Liver (tissue), 9 donors: ENCODE results near the gene TIAM2. TPM values are rescaled to one million over a fixed set of nuclear protein-coding genes. Genes with fewer than 3 reads are reported as not detected.

Experiments used
- DNase-seq: peaks from one replicate; pipeline ENCODE4 v3.0.0-alpha.2; 2017; ENCODE audit warnings: low spot score
- H3K27ac ChIP-seq, 2 donors: one replicate each; pipeline ENCODE4 v1.7.0; 2013; ENCODE audit warnings: inconsistent platforms in 2 of 2, low read length in 2 of 2, control low read depth in 1 of 2, low read depth in 1 of 2, mild to moderate bottlenecking in 1 of 2
- H3K27me3 ChIP-seq, 4 donors: one replicate each; pipeline versions ENCODE4 v1.6.1 to v1.7.0; 2013; ENCODE audit warnings: low read length in 3 of 4, inconsistent platforms in 1 of 4, mild to moderate bottlenecking in 1 of 4, moderate library complexity in 1 of 4; ENCODE audit not compliant: control insufficient read depth in 4 of 4, insufficient read depth in 4 of 4
- H3K36me3 ChIP-seq, 4 donors: one replicate each; pipeline versions ENCODE4 v1.6.1 to v1.7.0; 2013; ENCODE audit warnings: low read length in 3 of 4, mild to moderate bottlenecking in 3 of 4, low read depth in 1 of 4, moderate library complexity in 1 of 4; ENCODE audit not compliant: control insufficient read depth in 4 of 4, insufficient read depth in 3 of 4
- H3K4me1 ChIP-seq, 4 donors: one replicate each; pipeline versions ENCODE4 v1.6.1 to v1.7.0; 2013; ENCODE audit warnings: low read length in 3 of 4, mild to moderate bottlenecking in 3 of 4, moderate library complexity in 1 of 4; ENCODE audit not compliant: control insufficient read depth in 4 of 4, insufficient read depth in 4 of 4
- H3K4me3 ChIP-seq, 3 donors: one replicate each; pipeline versions ENCODE4 v1.6.1 to v1.7.0; 2013; ENCODE audit warnings: low read length in 3 of 3, control low read depth in 1 of 3, low read depth in 1 of 3, mild to moderate bottlenecking in 1 of 3
- H3K9ac ChIP-seq, 2 donors: one replicate each; pipeline ENCODE4 v1.7.0; 2013; ENCODE audit warnings: low read length in 2 of 2, mild to moderate bottlenecking in 2 of 2, moderate library complexity in 2 of 2, control low read depth in 1 of 2, low read depth in 1 of 2
- H3K9me3 ChIP-seq, 4 donors: one replicate each; pipeline versions ENCODE4 v1.6.1 to v1.7.0; 2013; ENCODE audit warnings: low read length in 3 of 4; ENCODE audit not compliant: control insufficient read depth in 4 of 4
- EGR1 ChIP-seq, 2 donors: IDR thresholded peaks; 2 replicates each; pipeline ENCODE4 v1.6.1; 2016 to 2018; ENCODE audit warnings: antibody characterized with exemption in 2 of 2, low read depth in 2 of 2
- FOXA1 ChIP-seq: IDR thresholded peaks from 2 replicates; pipeline ENCODE4 v1.6.1; 2016; ENCODE audit warnings: antibody characterized with exemption
- FOXA2 ChIP-seq: IDR thresholded peaks from 2 replicates; pipeline ENCODE4 v1.6.1; 2016; ENCODE audit warnings: antibody characterized with exemption
- GABPA ChIP-seq, 2 donors: IDR thresholded peaks in 1 of 2; conservative IDR thresholded peaks in 1 of 2; 2 replicates each; pipeline ENCODE4 v1.6.1; 2016; ENCODE audit warnings: antibody characterized with exemption in 2 of 2, mild to moderate bottlenecking in 1 of 2, moderate library complexity in 1 of 2
- HNF4A ChIP-seq, 2 donors: conservative IDR thresholded peaks; 2 replicates each; pipeline ENCODE4 v1.6.1; 2016; ENCODE audit warnings: antibody characterized with exemption in 2 of 2, mild to moderate bottlenecking in 2 of 2
- HNF4G ChIP-seq: IDR thresholded peaks from 2 replicates; pipeline ENCODE4 v1.6.1; 2016; ENCODE audit warnings: antibody characterized with exemption
- JUND ChIP-seq, 2 donors: IDR thresholded peaks; 2 replicates each; pipeline ENCODE4 v1.6.1; 2016; ENCODE audit warnings: antibody characterized with exemption in 2 of 2
- NR2F2 ChIP-seq: IDR thresholded peaks from 2 replicates; pipeline ENCODE4 v1.6.1; 2016; ENCODE audit warnings: antibody characterized with exemption
- RAD21 ChIP-seq, 2 donors: IDR thresholded peaks; 2 replicates each; pipeline ENCODE4 v1.6.1; 2016; ENCODE audit warnings: antibody characterized with exemption in 2 of 2, mild to moderate bottlenecking in 2 of 2
- RXRA ChIP-seq, 2 donors: IDR thresholded peaks; 2 replicates each; pipeline ENCODE4 v1.6.1; 2017 to 2018; ENCODE audit warnings: antibody characterized with exemption in 2 of 2, mild to moderate bottlenecking in 1 of 2
- SP1 ChIP-seq: IDR thresholded peaks from 2 replicates; pipeline ENCODE4 v1.6.1; 2018; ENCODE audit warnings: antibody characterized with exemption, mild to moderate bottlenecking
- TAF1 ChIP-seq: conservative IDR thresholded peaks from 2 replicates; pipeline ENCODE4 v1.6.1; 2016; ENCODE audit warnings: antibody characterized with exemption, mild to moderate bottlenecking
- YY1 ChIP-seq: IDR thresholded peaks from 2 replicates; pipeline ENCODE4 v1.6.1; 2016; ENCODE audit warnings: antibody characterized with exemption, mild to moderate bottlenecking
- WGBS: extraction: QIAGEN DNeasy Blood & Tissue Kit; methylation state at CpG from one replicate; pipeline ENCODE4 v1.1.7; 2013; 5-methylcytosine and 5-hydroxymethylcytosine counted together
- polyA plus RNA-seq, 2 donors: library from polyadenylated mRNA; stranded (reverse) in 1 of 2; unstranded in 1 of 2; fragments of 200-250 nt in 1 of 2; fragments of >200 nt in 1 of 2; fragmentation: Nextera tagmentation in 1 of 2; extraction: Ambion mirVana in 1 of 2; gene quantifications; one replicate each; pipeline versions ENCODE4 v1.2.1 to v1.2.3, GENCODE V29; 2013 to 2015
- total RNA-seq, 2 donors: library from RNA; depleted of rRNA; stranded (reverse); fragments of >200 nt; gene quantifications; one replicate each; pipeline ENCODE4 v1.2.3, GENCODE V29; 2014
- TF ChIP-seq, protein P1 (sequence below): IDR thresholded peaks from 2 replicates; pipeline ENCODE4 v1.6.1; 2016; ENCODE audit warnings: antibody characterized with exemption
- TF ChIP-seq, protein P2 (sequence below): IDR thresholded peaks from 2 replicates; pipeline ENCODE4 v1.6.1; 2016; ENCODE audit warnings: antibody characterized with exemption
- TF ChIP-seq, protein P3 (sequence below): fragments of 150-350 bp; IDR thresholded peaks from 2 replicates; pipeline ENCODE4 v1.5.1; 2017; ENCODE audit warnings: improper control_type of control experiment, low read depth, low read length; ENCODE audit not compliant: missing input control
- TF ChIP-seq, protein P4 (sequence below): IDR thresholded peaks from 2 replicates; pipeline ENCODE4 v1.6.1; 2016; ENCODE audit warnings: antibody characterized with exemption, mild to moderate bottlenecking
- TF ChIP-seq, protein P5 (sequence below): IDR thresholded peaks from 2 replicates; pipeline ENCODE4 v1.6.1; 2016; ENCODE audit warnings: antibody characterized with exemption
- donor health status: healthy.
- donor health status: healthy.
- donor health status: healthy.
- donor health status: healthy.
- donor health status: healthy.

TIAM2 gene
- total and polyA plus RNA-seq, 4 donors = 0.62 to 3.7 (median 2.4) TPM

DNA sequence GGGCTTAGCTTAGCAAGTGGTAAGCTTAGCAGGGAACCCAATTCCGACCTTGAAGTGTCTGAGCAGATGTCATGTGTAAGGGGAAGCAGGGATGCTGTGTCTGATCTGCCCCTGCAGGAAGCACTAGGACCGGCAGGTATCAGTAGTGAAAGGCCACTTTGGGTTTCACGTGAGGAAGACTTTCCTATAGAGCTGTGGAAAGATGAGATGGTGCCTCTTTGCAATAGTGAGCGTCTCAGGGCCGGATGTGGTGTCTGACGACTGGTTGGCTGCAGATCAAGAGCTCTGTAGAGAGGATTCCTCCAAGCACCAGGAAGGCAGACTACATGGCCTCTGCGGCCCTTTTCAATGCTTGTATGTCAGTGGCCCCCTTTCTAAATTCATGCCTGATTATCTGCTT lies 98.3 kb downstream of the TIAM2 start:
- Histone ChIP-seq H3K4me3 (no peak overlapping the region), H3K4me1 (no peaks in the 10 kb centered on the region), H3K27me3 (no peaks in the 10 kb centered on the region), H3K9ac (no peak overlapping the region), H3K27ac (no peak overlapping the region), H3K9me3 (no peaks in the 10 kb centered on the region), H3K36me3 (no peaks in the 10 kb centered on the region)
- 76% methylated on average over 7 of the region's 7 CpGs for WGBS
- TF ChIP-seq EGR1 (IDR thresholded peaks at IDR 0.05; ENCODE audit: low read depth in 2 of 2) (no peak), GABPA (IDR thresholded peaks at IDR 0.05 in 1 of 2, conservative IDR thresholded peaks at IDR 0.05 in 1 of 2) (no peak)
- TF ChIP-seq, protein P1, sequence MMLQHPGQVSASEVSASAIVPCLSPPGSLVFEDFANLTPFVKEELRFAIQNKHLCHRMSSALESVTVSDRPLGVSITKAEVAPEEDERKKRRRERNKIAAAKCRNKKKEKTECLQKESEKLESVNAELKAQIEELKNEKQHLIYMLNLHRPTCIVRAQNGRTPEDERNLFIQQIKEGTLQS = no peak
- TF ChIP-seq, protein P2, sequence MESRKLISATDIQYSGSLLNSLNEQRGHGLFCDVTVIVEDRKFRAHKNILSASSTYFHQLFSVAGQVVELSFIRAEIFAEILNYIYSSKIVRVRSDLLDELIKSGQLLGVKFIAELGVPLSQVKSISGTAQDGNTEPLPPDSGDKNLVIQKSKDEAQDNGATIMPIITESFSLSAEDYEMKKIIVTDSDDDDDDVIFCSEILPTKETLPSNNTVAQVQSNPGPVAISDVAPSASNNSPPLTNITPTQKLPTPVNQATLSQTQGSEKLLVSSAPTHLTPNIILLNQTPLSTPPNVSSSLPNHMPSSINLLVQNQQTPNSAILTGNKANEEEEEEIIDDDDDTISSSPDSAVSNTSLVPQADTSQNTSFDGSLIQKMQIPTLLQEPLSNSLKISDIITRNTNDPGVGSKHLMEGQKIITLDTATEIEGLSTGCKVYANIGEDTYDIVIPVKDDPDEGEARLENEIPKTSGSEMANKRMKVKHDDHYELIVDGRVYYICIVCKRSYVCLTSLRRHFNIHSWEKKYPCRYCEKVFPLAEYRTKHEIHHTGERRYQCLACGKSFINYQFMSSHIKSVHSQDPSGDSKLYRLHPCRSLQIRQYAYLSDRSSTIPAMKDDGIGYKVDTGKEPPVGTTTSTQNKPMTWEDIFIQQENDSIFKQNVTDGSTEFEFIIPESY = no peak
- DNase-seq = no peak

DNA sequence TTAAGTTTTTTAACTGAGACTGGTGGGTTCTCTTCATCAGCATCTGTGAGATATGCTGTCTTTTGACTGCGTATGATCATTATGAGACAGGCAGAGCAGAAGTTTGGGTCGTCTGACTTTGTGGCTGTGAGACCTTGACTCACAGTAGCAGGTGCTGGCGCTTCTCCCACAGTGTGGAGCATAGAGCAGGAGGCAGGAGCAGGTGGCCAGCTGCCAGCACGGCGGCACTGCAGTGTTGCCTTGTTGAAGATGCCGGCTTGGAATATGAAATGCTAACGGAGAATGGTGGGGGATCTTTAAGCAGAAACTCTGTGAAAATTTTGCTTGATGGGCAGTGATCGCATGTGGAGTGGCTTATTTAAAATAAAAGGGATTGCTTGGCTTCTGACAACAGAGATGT lies 105.0 kb downstream of the TIAM2 start:
- H3K4me1 ChIP-seq = no peaks in the 10 kb centered on the region
- no peak overlapping the region for H3K9ac ChIP-seq
- no peak overlapping the region for H3K4me3 ChIP-seq
- H3K9me3 ChIP-seq = no peaks in the 10 kb centered on the region
- WGBS = 76% methylated on average over 8 of the region's 8 CpGs
- TF ChIP-seq, protein P3, sequence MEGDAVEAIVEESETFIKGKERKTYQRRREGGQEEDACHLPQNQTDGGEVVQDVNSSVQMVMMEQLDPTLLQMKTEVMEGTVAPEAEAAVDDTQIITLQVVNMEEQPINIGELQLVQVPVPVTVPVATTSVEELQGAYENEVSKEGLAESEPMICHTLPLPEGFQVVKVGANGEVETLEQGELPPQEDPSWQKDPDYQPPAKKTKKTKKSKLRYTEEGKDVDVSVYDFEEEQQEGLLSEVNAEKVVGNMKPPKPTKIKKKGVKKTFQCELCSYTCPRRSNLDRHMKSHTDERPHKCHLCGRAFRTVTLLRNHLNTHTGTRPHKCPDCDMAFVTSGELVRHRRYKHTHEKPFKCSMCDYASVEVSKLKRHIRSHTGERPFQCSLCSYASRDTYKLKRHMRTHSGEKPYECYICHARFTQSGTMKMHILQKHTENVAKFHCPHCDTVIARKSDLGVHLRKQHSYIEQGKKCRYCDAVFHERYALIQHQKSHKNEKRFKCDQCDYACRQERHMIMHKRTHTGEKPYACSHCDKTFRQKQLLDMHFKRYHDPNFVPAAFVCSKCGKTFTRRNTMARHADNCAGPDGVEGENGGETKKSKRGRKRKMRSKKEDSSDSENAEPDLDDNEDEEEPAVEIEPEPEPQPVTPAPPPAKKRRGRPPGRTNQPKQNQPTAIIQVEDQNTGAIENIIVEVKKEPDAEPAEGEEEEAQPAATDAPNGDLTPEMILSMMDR = no peak
- TF ChIP-seq SP1 (no peak), JUND (IDR thresholded peaks at IDR 0.05) (no peak), RAD21 (IDR thresholded peaks at IDR 0.05) (no peak), NR2F2 (no peak), HNF4G (no peak), HNF4A (conservative IDR thresholded peaks at IDR 0.05) (no peak), FOXA1 (no peak), EGR1 (IDR thresholded peaks at IDR 0.05; ENCODE audit: low read depth in 2 of 2) (no peak), GABPA (IDR thresholded peaks at IDR 0.05 in 1 of 2, conservative IDR thresholded peaks at IDR 0.05 in 1 of 2) (no peak), TAF1 (no peak), RXRA (IDR thresholded peaks at IDR 0.05) (no peak), FOXA2 (no peak), YY1 (no peak)
- TF ChIP-seq, protein P2 = no peak
- TF ChIP-seq, protein P4, sequence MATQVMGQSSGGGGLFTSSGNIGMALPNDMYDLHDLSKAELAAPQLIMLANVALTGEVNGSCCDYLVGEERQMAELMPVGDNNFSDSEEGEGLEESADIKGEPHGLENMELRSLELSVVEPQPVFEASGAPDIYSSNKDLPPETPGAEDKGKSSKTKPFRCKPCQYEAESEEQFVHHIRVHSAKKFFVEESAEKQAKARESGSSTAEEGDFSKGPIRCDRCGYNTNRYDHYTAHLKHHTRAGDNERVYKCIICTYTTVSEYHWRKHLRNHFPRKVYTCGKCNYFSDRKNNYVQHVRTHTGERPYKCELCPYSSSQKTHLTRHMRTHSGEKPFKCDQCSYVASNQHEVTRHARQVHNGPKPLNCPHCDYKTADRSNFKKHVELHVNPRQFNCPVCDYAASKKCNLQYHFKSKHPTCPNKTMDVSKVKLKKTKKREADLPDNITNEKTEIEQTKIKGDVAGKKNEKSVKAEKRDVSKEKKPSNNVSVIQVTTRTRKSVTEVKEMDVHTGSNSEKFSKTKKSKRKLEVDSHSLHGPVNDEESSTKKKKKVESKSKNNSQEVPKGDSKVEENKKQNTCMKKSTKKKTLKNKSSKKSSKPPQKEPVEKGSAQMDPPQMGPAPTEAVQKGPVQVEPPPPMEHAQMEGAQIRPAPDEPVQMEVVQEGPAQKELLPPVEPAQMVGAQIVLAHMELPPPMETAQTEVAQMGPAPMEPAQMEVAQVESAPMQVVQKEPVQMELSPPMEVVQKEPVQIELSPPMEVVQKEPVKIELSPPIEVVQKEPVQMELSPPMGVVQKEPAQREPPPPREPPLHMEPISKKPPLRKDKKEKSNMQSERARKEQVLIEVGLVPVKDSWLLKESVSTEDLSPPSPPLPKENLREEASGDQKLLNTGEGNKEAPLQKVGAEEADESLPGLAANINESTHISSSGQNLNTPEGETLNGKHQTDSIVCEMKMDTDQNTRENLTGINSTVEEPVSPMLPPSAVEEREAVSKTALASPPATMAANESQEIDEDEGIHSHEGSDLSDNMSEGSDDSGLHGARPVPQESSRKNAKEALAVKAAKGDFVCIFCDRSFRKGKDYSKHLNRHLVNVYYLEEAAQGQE = no peak
- TF ChIP-seq, protein P1 = no peak
- TF ChIP-seq, protein P5, sequence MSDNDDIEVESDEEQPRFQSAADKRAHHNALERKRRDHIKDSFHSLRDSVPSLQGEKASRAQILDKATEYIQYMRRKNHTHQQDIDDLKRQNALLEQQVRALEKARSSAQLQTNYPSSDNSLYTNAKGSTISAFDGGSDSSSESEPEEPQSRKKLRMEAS = no peak
- H3K36me3 ChIP-seq = no peaks in the 10 kb centered on the region
- no peaks in the 10 kb centered on the region for H3K27me3 ChIP-seq
- no peak for DNase-seq
- no peak overlapping the region for H3K27ac ChIP-seq
